ENCODE results near the gene CD82. TPM values are rescaled to one million over a fixed set of nuclear protein-coding genes. Genes with fewer than 3 reads are reported as not detected.

The CD82 gene
- polyA plus RNA-seq, 4 donors, result 13.1 to 21.6 (median 20.8) TPM

DNA sequence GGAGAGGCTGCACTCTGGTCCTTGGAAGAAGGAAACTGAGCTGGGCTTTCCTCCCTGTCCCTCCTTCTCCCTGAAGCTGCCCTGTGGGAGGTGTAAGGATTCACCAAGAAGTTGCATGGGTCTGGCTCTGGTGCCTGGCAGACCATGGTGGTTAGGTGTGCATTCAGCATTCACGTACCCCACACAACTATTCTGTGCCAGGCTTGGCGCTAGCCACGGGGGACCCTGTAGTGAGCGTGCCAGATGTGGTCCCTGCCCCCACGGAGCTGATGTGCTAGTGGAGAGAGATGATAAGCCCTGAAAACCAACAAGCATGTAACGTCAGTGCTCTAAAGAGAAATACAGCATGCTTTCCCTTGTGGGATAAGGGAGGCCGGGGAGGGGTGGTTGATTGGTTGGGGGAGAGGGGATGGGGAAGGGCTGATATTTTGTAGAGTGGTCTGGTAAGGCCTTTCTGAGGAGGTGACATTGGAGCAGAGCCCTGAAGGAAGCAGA lies 48.9 kb downstream of the CD82 start:
- DNase-seq (ENCODE audit: low read depth in 4 of 4, low spot score in 2 of 4), result no peak

DNA sequence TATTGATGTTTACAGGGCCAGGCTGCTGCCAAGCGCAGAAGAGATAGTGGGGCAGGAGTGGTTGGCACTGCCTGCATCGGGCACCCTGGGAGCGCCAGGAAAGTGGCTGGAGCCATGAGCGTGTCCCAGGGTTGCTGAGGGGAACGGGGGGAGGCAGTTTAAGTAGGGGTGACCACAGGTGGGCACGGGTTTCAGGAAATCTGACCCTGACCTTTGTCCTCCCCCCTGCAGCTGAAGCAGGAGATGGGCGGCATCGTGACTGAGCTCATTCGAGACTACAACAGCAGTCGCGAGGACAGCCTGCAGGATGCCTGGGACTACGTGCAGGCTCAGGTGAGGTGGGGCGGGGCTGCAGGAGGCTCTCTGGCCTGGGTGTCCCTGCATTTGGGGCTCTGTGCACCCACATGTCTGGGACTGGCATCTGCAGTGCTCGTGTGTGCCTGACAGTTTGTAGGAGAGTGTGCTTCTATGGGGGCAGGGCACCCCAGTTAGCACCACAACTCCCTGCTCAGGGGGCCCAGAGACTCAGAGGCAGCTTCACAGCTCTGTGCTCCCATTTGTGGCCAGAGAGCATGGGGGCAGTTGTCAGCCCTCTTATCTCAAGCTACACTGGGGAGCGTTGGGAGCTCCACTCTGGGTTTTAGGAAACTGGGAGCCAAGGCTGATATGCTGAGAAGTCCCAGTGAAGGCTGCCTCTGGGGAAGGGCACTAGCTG lies 49.7 kb downstream of the CD82 start:
- no peak for DNase-seq (ENCODE audit: low read depth in 4 of 4, low spot score in 2 of 4)

DNA sequence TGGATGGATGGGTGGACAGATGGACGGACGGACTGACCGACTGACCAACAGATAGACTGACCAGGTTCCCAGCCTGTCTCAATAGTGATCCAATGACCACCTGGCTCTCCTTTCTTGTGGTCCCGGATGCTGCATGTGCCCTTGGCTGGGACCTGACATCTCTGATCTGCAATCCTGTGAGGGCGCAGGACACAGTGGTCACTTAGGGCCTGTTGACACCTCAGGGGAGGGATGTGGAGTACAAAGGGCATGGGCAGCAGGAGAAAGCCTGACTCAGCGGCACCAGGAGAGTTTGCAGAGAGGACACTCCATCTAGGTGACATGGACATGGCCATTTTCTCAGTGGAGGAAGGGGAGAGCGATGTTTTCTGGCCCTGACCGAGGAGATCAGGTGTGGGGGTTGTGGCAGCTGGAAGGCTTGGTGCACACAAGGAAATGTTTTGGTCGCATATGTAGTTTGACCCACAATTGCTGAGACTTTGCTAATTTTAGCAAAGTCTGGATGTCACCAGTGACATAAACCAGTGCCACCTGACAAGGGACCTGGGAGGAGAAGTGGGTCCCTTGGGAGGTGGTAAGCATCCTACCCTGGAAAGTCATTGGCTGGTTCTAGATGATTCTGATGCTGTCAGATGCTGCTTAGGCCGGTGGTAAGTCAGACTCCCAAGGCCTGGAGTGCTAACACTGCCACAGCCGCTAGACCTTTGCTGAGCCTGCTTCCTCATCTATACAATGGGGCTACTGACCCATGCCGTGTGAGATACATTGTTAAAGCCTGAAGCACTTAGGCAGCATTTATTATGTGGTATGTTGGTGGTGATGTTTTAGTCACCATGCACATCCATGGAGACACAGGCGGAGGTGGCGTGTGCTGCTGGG lies 50.7 kb downstream of the CD82 start:
- DNase-seq (ENCODE audit: low read depth in 4 of 4, low spot score in 2 of 4), result no peak

DNA sequence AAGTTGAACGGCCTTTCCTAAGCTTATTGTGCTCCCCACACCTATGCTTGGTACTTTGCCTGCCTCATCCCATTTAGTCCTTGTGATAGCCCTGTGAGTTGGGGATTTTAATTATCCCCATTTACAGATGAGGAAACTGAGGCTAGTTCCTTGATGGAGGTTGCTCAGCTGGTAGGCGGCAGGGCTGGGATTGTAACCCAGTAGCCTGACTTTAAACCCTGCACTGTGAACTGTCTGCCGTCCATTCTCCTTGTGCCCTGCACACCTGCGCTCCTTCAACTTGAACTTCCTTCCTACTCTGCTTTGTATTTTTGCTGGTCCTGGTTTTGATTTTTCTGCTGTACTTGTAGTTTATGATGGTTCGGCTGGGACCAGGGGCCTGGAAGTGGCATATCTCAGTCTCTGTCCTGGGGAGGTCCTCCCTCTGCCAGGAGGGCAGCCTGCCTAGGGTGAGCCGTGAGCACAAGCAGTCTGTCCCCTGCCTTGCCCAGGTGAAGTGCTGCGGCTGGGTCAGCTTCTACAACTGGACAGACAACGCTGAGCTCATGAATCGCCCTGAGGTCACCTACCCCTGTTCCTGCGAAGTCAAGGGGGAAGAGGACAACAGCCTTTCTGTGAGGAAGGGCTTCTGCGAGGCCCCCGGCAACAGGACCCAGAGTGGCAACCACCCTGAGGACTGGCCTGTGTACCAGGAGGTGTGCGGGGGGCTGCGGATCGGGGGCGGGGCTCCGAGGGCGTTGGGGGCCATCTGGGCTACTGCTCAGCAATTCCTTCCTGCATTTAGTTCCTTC lies 52.4 kb downstream of the CD82 start:
- no peak for DNase-seq (ENCODE audit: low read depth in 4 of 4, low spot score in 2 of 4)

DNA sequence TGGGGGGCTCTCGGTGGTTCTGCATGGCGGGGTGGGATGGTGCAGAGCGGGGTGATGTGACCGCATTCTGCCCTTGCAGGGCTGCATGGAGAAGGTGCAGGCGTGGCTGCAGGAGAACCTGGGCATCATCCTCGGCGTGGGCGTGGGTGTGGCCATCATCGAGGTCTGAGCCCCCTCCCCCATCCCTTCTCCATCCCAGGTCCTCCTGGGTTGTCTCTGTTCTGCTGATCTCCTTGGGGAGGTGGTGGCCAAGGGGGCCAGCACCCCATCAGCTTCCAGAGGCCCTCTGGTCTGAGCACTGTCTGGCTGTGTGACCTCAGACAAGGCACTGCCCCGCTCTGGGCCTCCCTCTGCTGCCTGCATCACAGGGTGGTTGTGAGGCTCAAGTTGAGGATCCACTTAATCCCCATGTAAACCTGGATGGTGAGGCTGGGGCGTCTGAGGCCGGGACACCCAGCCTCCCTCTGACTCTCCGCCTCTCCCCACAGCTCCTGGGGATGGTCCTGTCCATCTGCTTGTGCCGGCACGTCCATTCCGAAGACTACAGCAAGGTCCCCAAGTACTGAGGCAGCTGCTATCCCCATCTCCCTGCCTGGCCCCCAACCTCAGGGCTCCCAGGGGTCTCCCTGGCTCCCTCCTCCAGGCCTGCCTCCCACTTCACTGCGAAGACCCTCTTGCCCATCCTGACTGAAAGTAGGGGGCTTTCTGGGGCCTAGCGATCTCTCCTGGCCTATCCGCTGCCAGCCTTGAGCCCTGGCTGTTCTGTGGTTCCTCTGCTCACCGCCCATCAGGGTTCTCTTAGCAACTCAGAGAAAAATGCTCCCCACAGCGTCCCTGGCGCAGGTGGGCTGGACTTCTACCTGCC lies 53.3 kb downstream of the CD82 start:
- DNase-seq (ENCODE audit: low read depth in 4 of 4, low spot score in 2 of 4), result no peak

DNA sequence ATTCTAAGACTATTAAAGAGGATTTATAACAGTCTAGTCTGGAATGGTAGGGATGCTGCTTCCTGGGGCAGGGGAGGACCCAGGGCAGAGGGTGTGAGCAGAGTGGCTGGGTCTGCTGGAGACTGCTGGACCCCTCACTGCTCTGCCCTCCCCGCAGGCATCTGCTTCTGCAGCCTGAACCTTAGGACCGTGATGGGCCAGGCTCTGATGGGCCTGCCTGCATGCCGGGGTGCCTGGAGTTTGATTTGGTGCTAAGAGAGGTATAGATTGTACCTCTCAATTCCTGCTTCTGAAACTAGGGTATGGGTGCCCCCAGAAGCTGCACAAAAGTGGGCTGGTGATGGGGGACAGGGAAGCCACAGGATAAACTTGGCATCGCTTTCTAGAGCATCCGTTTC lies 54.9 kb downstream of the CD82 start:
- DNase-seq (ENCODE audit: low read depth in 4 of 4, low spot score in 2 of 4), result no peak

DNA sequence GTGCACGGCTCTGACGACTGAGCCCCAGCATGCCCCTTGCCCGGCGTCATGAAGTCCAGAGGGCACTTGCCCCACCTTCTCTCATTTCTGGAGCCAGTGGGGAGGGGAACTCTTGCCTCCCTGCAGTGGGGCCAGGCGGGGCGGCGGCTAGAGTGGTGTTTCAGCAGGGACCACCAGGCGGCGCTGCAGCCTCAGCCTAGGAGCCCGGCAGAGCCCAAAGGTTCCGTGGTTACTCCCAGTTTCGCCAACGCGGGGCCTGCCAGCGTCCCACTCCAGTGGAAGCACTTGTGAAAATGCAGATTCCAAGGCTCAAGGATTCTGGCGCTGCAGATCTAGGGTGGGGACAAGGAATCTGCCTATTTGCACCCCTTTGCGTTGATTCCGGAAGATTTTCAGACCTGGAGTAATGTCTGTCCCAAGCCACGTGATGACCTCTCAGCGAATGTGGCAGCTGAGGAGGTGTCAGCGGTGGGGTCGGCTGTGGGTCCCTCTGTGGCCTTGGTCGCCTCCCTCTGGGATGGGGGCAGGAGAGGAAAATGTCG lies 55.7 kb downstream of the CD82 start:
- DNase-seq (ENCODE audit: low read depth in 4 of 4, low spot score in 2 of 4), result peak in 2 of 4 donors; percentile 42 to 47

DNA sequence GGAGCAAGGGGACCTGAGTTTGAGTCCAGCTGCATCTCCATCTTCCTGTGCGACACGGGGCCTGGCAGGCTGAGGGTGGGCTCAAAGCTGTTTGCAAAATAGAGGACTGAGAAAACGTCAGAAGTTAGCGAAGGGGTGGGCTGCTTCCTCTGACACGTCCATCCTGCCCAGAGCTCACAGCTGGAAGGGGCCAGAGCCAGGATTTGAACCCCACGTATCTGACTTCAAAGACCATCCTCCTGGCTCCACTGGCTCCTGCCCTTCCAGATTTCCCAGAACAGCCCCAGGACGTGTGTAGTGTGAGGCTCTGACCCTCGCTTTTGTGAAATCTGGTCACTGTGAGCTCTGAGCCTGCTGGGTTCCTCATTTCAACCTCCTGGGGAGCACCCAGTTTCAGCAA lies 56.3 kb downstream of the CD82 start:
- DNase-seq (ENCODE audit: low read depth in 4 of 4, low spot score in 2 of 4), result no peak

DNA sequence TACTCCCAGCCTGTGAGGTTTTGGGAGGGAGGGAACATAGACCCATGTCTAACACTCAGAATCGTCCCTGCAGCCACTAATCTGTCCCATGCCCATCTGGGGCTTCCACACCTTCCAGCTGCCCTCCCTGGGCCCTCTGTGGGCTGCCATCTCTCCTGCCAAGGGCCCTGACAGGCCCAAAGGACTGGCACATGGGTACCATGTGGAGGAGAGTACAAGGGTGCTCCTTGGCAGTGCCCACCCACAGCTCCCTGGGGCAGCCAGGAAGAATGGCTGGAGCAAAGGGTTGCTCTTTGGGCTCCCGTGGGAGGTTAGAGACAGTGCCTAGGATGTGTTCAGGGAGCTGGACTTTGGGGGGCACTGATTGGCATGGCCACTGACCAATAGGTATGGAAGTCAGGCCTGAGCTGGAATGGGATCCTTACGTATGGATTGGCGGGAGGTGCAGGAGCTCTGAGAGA lies 56.8 kb downstream of the CD82 start:
- DNase-seq (ENCODE audit: low read depth in 4 of 4, low spot score in 2 of 4), result no peak

DNA sequence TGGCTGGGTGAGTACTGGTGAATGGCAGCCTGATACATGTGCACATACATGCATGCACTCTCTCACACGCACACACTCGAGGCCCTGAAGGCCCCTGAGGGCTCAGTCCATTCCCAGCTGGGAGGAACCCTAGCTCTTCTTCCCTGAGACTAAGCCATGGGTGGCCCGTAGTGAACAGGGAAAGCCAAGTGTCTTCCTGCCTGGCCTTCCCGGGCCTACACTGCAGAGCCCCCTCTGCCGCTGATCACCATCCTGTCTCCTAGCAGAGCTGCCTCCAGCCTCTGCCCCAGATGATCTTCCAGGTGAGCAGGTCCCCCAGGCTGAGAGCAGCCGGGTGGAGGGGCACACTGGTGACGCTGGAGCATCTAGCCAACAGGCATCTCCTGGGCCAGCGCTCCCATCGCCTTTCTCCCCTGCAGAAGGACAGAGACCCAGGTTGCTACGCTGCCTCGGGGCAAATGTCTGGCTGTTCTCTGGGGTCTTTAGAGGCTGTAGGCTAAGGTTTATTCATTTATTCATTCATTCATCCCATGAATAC lies 57.3 kb downstream of the CD82 start:
- DNase-seq (ENCODE audit: low read depth in 4 of 4, low spot score in 2 of 4), result no peak

DNA sequence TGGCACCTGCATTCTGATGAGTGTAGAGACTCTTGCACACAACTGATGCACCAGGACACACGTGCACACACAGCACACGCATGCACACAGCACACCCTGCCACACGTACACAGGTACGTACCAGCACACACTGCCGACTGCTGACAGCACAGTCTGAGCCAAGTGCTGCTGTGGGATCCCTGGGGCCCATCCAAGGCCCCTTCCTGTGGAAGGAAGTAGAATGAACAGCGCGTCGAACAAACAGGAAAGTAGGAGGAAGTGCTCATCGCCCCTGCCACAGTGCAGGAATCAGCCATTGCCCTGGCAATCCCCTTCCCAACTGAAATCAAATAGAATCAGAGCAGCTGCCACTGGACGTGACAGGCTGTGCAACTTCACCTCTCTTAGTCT lies 57.9 kb downstream of the CD82 start:
- no peak for DNase-seq (ENCODE audit: low read depth in 4 of 4, low spot score in 2 of 4)

DNA sequence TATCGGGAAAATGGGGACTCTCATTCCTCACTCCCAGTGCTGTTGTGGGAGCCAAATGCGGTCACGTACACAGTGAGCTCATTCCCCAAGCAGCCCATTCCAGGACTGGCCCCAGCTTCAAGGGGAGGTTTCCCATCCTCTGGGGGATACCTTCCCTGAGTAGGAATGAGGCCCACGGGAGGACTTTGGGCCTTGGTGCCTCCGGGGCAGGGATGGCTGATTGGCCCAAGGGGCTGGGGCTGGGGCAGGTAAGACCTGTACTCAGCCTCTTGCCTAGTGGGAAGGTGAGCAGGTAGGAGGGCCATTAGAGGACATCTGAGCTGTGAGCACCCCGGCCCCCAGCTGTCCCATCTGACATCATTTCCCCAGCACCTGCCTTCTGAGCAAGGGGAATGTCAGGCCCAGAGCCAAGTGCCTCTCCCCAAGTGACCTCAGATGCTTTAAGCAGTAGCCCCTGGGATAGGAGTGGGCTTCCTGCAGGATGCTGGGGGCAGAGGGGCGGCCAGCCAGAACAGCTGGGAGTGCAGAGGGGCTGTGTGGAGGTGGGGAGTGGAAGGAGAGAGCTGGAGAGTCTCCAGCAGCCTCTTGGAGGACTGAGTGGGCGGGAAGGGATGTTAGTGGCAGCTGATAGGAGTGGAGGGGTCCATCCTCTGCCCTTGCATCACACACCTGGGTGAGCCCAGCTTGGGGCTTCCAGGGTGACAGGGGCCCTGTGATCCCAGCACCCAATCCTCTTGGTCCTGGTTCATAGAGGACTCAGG lies 58.4 kb downstream of the CD82 start:
- no peak for DNase-seq (ENCODE audit: low read depth in 4 of 4, low spot score in 2 of 4)

DNA sequence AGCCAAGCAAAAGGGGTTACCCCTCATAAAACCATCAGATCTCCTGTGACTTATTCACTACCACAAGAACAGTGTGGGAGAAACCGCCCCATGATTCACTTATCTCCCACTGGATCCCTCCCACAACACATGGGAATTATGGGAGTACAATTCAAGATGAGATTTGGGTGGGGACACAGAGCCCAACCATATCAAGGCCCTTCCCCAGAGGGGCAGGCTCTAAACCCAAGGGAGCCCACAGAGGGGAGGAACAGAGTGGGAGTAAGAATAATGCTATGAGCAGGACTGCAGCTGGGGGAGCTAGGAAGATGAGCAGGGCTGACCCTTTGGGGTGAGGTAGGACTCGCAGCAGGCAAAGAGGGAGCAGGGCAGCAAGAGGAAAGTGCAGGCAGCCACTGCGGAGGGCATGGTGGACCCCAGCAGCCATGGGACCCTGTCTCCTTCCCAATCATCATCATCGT lies 59.3 kb downstream of the CD82 start:
- no peak for DNase-seq (ENCODE audit: low read depth in 4 of 4, low spot score in 2 of 4)

DNA sequence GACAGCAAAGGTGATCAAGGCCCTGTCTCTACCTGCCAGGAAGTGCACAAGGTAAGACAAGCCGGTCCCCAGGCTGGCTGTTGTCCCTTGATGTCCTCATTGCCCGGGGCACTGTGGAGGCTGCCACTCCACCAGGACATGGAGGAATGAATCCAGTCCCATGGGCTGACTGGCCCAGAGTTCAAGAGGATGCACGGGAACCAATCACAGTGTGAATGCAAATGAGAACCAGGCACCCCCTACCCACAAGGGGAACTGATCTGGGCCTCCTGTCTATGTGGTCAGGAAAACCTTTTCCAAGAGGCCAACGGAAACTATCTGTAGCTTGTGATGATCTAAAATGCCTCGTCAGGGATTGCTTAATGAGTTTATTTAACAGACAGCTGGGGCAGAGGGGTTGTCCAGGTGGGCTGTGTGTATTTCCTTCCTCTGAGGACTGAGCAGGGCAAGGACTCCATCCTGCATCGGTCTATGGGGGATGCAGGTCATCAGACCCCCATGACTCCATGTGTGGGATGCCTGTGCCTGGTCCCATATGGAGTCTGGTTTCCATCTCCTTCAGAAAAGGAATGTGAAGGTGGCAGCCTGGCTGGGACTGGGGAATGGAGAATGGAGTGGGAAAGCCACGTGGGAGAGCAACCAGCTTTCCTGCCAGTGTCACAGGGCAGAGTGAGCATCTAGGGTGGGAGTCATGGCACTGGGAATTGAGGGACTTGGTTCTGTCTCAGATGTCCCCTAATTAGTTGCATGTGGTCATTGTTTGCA lies 60.5 kb downstream of the CD82 start:
- DNase-seq (ENCODE audit: low read depth in 4 of 4, low spot score in 2 of 4), result no peak

DNA sequence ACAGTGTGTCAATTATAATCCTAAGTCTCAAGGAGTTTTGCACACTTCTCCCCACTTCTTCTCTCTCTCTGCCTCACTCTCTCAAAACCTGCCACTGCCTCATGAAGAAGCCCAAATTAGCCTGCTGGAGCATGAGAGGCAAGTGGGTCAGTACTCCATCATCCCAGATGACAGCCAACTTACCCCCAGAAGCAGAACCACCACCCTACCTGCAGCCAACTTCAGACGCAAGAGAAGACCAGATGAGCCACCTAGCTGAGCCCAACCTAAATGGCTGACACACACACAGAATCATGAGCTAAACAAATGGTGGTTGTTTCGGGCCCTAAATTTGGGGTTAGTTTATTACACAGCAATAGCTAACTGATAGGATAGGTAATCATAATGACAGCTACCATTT lies 61.2 kb downstream of the CD82 start:
- DNase-seq (ENCODE audit: low read depth in 4 of 4, low spot score in 2 of 4), result no peak

DNA sequence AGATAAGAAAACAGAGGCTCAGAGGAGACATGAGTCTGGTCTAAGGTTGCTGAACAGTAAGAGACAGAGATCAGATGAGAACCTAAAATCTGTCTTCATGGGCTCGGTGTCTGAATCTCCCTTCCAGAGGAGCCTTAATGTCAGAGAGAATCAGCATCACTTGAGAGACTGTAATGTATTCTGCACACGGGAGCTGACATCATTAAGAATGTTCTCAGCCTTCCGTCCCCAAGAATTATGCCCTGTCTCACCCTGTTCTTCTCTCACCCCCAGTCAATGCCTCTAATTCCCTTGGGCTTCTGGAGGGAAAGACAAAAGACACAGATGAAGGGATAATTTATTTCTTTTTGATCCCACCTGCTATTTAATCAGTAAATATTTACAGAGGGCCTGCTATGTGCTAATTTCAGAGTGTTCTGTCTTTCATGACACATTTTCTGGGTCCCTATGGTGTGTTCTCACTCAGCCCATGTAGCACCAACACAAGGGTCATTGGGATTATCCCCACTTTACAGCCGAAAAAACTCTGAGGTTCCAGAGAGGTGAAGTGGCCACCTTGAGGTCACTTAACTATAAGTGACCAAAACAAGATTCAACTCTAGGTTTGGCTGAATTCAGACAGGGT lies 61.8 kb downstream of the CD82 start:
- no peak for DNase-seq (ENCODE audit: low read depth in 4 of 4, low spot score in 2 of 4)

DNA sequence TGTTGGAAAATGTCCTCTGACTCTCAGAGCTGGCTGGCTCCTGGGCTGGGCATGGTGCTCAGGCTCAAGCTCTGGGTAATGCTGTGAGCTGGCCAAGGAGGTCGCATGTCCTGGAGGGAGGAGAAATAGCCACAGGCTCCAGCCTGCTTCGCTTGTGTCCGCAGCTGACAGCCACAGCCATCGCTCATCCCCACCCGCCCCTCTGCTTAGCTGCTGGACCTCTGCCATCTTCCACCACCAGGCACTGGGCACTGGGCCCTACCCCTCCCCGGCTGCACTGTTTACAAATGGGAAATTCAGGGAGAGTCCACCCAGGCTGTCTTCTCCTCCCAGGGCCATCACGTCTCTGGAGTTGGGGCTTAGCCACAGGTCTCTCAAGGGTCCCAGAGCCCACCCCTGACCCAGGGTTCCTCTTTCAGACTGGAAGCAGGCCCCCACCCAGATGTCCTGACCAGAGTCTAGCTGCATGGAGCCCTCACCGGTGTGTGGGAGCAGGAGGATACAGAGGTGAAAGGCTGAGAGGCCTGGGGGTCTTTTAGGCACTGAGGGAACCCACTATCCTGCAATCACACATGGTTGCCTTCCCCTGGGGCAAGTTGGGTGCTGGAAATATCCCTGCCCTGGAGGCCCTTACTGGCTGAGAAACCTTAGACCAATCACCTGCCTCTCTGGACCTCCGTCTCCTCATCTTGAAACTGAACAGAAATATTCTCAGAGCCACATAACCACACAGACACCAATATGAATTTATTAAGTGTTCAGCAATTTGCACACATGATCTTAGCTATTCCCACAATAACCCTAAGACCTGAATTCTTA lies 62.7 kb downstream of the CD82 start:
- no peak for DNase-seq (ENCODE audit: low read depth in 4 of 4, low spot score in 2 of 4)
